GM19455 (cell line): ENCODE results near the gene RNF19B.
"Not testable (repeated sequence)": the region's sequence is repeated elsewhere in the genome, so short reads cannot be mapped to it uniquely, and the experiment has no call there.

Experiments used
- ATAC-seq: cut with Tn5 transposase; IDR thresholded peaks from one replicate; pipeline ENCODE4 v1.9.1; 2021; ENCODE audit not compliant: unreplicated experiment

Gene RNF19B

GRCh38 chr1:32933742-32934322 is 30.8 kb downstream of the RNF19B start:
- no peak for ATAC-seq

- no peak for ATAC-seq
Observed at GRCh38 chr1:32931760-32932159, 32.8 kb downstream of the RNF19B start.

GRCh38 chr1:32929366-32929765 is 35.2 kb downstream of the RNF19B start:
- no peak for ATAC-seq

GRCh38 chr1:32928715-32929114 is 35.9 kb downstream of the RNF19B start:
- ATAC-seq: no peak

GRCh38 chr1:32928285-32928684 is 36.3 kb downstream of the RNF19B start:
- no peak for ATAC-seq

- ATAC-seq: no peak
Observed at GRCh38 chr1:32927441-32927840, 37.2 kb downstream of the RNF19B start.

- ATAC-seq: no peak
Observed at GRCh38 chr1:32926562-32926961, 38.0 kb downstream of the RNF19B start.

- no peak for ATAC-seq
Observed at GRCh38 chr1:32925403-32926162, 39.0 kb downstream of the RNF19B start.

- ATAC-seq: no peak
Observed at GRCh38 chr1:32924881-32925344, 39.7 kb downstream of the RNF19B start.

- no peak for ATAC-seq
Observed at GRCh38 chr1:32920833-32921232, 43.8 kb downstream of the RNF19B start.

- ATAC-seq: no peak
Observed at GRCh38 chr1:32919811-32920733, 44.5 kb downstream of the RNF19B start.

- no peak for ATAC-seq
Observed at GRCh38 chr1:32918179-32918578, 46.4 kb downstream of the RNF19B start.

- ATAC-seq: no peak
Observed at GRCh38 chr1:32917521-32917920, 47.1 kb downstream of the RNF19B start.

GRCh38 chr1:32915766-32916706 is 48.6 kb downstream of the RNF19B start:
- ATAC-seq: no peak

GRCh38 chr1:32910319-32910718 is 54.3 kb downstream of the RNF19B start:
- ATAC-seq: no peak

GRCh38 chr1:32907435-32907834 is 57.2 kb downstream of the RNF19B start:
- ATAC-seq: no peak

- no peak for ATAC-seq
Observed at GRCh38 chr1:32906654-32907053, 58.0 kb downstream of the RNF19B start.

GRCh38 chr1:32905588-32905987 is 59.0 kb downstream of the RNF19B start:
- not testable (repeated sequence) for ATAC-seq

- ATAC-seq: no peak
Observed at GRCh38 chr1:32904797-32905196, 59.8 kb downstream of the RNF19B start.

GRCh38 chr1:32903991-32904785 is 60.4 kb downstream of the RNF19B start:
- no peak for ATAC-seq
